Measurements from ENCODE around the gene IRF5. TPM values are rescaled to one million over a fixed set of nuclear protein-coding genes. Genes with fewer than 3 reads are reported as not detected.

The IRF5 gene
- total RNA-seq, 1 donor from 2014 or later = 0.56 TPM

DNA sequence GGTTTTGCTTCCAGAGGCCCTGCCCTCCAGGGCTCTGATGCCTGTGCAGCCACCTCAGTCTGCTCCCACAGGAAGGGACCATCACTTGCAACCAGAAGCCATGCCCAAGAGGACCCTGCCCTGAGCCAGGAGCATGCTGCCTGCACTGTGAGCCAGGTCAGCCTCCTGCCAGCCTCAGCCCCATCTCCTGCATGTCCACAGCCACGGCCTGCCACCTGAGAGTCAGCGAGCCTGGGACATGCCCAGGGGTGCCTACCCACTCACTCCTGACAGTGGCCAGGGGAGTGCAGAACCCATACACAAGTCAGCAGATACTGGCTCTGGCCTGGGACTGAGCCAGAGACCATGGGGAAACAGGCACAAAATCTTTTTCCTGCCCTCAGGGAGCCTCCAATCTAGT, 20.6 kb upstream of the IRF5 start:
- TF ChIP-seq CTCF (IDR thresholded peaks at IDR 0.05; ENCODE audit: unreplicated experiment) = no peak
- no peaks in the 10 kb centered on the region for H3K9me3 Mint-ChIP-seq
- no peak overlapping the region for H3K4me3 Mint-ChIP-seq
- no peak for DNase-seq (ENCODE audit: low spot score in 2 of 2, unreplicated experiment in 2 of 2)
- peaks cover 68% of the 10 kb centered on the region for H3K27me3 Mint-ChIP-seq (ENCODE audit: low read depth)
- no peak overlapping the region for H3K27ac Mint-ChIP-seq
- no peaks in the 10 kb centered on the region for H3K36me3 Mint-ChIP-seq
- peaks cover 11% of the 10 kb centered on the region for H3K4me1 Mint-ChIP-seq

- Mint-ChIP-seq H3K36me3 (no peaks in the 10 kb centered on the region), H3K9me3 (no peaks in the 10 kb centered on the region), H3K4me3 (no peak overlapping the region), H3K27me3 (ENCODE audit: low read depth) (peaks cover 70% of the 10 kb centered on the region), H3K4me1 (peaks cover 11% of the 10 kb centered on the region), H3K27ac (no peak overlapping the region)
- TF ChIP-seq CTCF (IDR thresholded peaks at IDR 0.05; ENCODE audit: unreplicated experiment) = no peak
- DNase-seq (ENCODE audit: low spot score in 2 of 2, unreplicated experiment in 2 of 2) = no peak
Observed at GRCh38 chr7:128918016-128918665, 19.6 kb upstream of the IRF5 start.

DNA sequence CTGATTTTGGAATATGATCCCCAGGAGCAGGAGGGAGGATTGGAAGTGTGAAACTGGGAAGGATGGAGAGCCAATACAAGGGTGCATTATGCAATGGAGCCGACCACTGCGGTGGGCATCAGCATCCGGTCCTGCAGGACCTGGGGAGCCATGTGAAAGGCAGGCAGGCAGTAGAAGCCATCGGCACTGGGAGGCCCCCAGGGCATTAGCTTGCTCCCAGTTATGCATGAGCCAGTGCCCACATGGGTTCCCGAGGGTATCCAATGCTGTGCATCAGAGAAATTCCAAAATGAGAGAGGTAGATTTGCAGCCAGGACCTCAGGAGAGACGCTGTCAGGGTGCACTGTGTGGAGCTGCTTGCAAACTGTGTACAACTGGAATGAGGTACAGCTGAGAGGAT, 18.5 kb upstream of the IRF5 start:
- H3K4me1 Mint-ChIP-seq = peaks cover 11% of the 10 kb centered on the region
- peaks cover 70% of the 10 kb centered on the region for H3K27me3 Mint-ChIP-seq (ENCODE audit: low read depth)
- H3K27ac Mint-ChIP-seq = no peak overlapping the region
- no peak for TF ChIP-seq CTCF (IDR thresholded peaks at IDR 0.05; ENCODE audit: unreplicated experiment)
- DNase-seq (ENCODE audit: low spot score in 2 of 2, unreplicated experiment in 2 of 2) = no peak
- no peak overlapping the region for H3K4me3 Mint-ChIP-seq
- H3K9me3 Mint-ChIP-seq = no peaks in the 10 kb centered on the region
- no peaks in the 10 kb centered on the region for H3K36me3 Mint-ChIP-seq

DNA sequence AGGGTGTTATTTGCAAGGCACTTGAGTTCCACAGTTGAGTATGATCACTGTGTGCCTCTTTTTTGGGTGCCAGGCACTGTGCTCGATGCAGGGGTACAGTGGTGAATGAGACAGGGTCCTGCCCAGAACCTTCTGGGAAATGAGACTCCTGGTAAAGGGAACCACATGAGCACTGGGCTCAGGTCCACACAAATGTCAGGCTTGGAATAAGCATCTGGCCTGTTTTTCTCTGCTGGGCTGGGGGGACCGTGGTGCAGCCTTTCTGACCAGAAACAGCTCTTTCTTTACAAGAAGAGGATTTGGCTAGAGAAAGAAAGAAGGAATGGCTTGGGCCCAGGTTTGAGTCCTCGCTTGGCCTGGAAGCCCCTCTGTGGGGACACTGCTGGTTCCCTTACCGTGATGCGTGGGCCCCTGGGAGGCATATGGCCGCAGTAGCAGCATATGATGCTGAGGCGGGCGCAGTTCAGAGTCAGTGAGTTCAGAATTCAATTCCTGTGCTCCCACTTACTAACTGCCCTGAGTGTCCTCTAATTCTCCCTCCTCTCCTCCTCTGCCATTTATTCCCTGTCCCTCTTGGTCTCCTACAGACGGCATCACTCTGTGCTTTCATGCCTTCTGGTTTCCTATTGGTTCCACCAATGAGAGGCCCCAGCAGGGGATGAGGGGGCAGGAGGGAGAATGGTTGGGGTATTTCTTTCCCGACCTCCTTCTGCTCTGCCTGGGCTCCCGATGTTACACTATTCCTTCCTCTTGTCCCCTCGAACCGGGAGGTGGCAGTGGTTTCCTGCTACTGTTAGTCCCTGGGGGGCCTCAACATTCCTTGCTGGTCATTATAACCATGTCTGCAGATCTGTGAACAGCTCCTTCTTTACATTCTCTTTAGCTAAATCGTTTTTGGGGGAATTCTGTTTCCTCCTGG, 17.6 kb upstream of the IRF5 start:
- Mint-ChIP-seq H3K36me3 (no peaks in the 10 kb centered on the region), H3K27me3 (ENCODE audit: low read depth) (peaks cover 74% of the 10 kb centered on the region), H3K27ac (no peak overlapping the region), H3K4me3 (no peak overlapping the region), H3K4me1 (peaks cover 11% of the 10 kb centered on the region), H3K9me3 (no peaks in the 10 kb centered on the region)
- no peak for TF ChIP-seq CTCF (IDR thresholded peaks at IDR 0.05; ENCODE audit: unreplicated experiment)
- DNase-seq (ENCODE audit: low spot score in 2 of 2, unreplicated experiment in 2 of 2) = no peak

DNA sequence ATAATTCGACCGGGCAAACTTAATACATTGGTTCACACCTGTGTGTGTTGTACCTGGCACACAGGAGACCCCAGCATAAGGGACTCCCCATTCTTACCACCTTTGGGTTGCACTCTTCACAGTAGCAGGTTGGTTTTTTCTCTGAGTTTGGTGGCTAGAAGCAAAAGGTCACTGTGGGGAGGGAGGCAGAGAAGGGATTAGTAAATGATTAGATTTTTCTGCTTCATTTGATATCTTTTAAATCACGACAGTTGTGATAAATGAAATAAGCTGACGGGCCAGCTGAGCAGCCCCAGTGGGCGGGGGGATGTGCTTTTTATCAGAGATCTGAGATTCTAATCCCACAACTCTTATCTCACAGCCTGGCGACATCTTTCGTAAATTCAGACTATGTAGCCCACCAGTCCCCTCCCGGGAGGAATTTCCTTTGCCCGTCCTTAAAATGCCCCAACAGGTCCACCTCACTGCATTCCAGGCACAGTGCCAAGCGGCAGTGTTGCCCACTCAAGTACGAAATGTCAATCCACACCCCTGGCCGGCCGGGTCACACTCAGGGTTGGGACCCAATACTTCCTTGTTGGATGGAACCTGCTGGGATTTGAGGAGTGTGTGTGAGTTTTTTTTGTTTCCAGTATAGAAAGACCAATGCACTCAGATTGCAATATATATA, 16.7 kb upstream of the IRF5 start:
- H3K4me1 Mint-ChIP-seq = peaks cover 11% of the 10 kb centered on the region
- no peak for DNase-seq (ENCODE audit: low spot score in 2 of 2, unreplicated experiment in 2 of 2)

More for the DNA sequence above, 16.7 kb upstream of the IRF5 start:
- no peak for TF ChIP-seq CTCF (IDR thresholded peaks at IDR 0.05; ENCODE audit: unreplicated experiment)
- peaks cover 71% of the 10 kb centered on the region for H3K27me3 Mint-ChIP-seq (ENCODE audit: low read depth)
- no peaks in the 10 kb centered on the region for H3K36me3 Mint-ChIP-seq
- no peak overlapping the region for H3K4me3 Mint-ChIP-seq
- H3K9me3 Mint-ChIP-seq = no peaks in the 10 kb centered on the region
- no peak overlapping the region for H3K27ac Mint-ChIP-seq
